Measurements from ENCODE around the gene NR6A1.

NR6A1 gene

GRCh38 chr9:124496463-124496862, 274.6 kb downstream of the NR6A1 start:
- H3K4me3 ChIP-seq (ENCODE audit: low read depth, low read length) = no peak overlapping the region
- H3K9ac ChIP-seq (ENCODE audit: low read depth, low read length) = no peak overlapping the region
- H3K36me3 ChIP-seq (ENCODE audit: control insufficient read depth, insufficient read depth, low read length) = no peaks in the 10 kb centered on the region
- H3K4me1 ChIP-seq (ENCODE audit: control insufficient read depth, insufficient read depth, low read length) = no peaks in the 10 kb centered on the region
- no peaks in the 10 kb centered on the region for H3K9me3 ChIP-seq (ENCODE audit: control insufficient read depth, insufficient read depth, low read length)
- H3K27me3 ChIP-seq (ENCODE audit: control insufficient read depth, insufficient read depth, low read length) = peaks cover 9% of the 10 kb centered on the region

GRCh38 chr9:124496075-124496449, 275.0 kb downstream of the NR6A1 start:
- Histone ChIP-seq H3K9me3 (ENCODE audit: control insufficient read depth, insufficient read depth, low read length) (no peaks in the 10 kb centered on the region), H3K4me1 (ENCODE audit: control insufficient read depth, insufficient read depth, low read length) (no peaks in the 10 kb centered on the region), H3K4me3 (ENCODE audit: low read depth, low read length) (no peak overlapping the region), H3K9ac (ENCODE audit: low read depth, low read length) (no peak overlapping the region), H3K27me3 (ENCODE audit: control insufficient read depth, insufficient read depth, low read length) (peaks cover 5% of the 10 kb centered on the region), H3K36me3 (ENCODE audit: control insufficient read depth, insufficient read depth, low read length) (no peaks in the 10 kb centered on the region)

GRCh38 chr9:124495126-124496074, 275.7 kb downstream of the NR6A1 start:
- no peaks in the 10 kb centered on the region for H3K9me3 ChIP-seq (ENCODE audit: control insufficient read depth, insufficient read depth, low read length)
- no peaks in the 10 kb centered on the region for H3K36me3 ChIP-seq (ENCODE audit: control insufficient read depth, insufficient read depth, low read length)
- no peaks in the 10 kb centered on the region for H3K4me1 ChIP-seq (ENCODE audit: control insufficient read depth, insufficient read depth, low read length)
- H3K27me3 ChIP-seq (ENCODE audit: control insufficient read depth, insufficient read depth, low read length) = no peaks in the 10 kb centered on the region
- H3K9ac ChIP-seq (ENCODE audit: low read depth, low read length) = no peak overlapping the region
- H3K4me3 ChIP-seq (ENCODE audit: low read depth, low read length) = no peak overlapping the region

- Histone ChIP-seq H3K4me1 (ENCODE audit: control insufficient read depth, insufficient read depth, low read length) (no peaks in the 10 kb centered on the region), H3K36me3 (ENCODE audit: control insufficient read depth, insufficient read depth, low read length) (no peaks in the 10 kb centered on the region), H3K27me3 (ENCODE audit: control insufficient read depth, insufficient read depth, low read length) (no peaks in the 10 kb centered on the region), H3K9me3 (ENCODE audit: control insufficient read depth, insufficient read depth, low read length) (no peaks in the 10 kb centered on the region), H3K4me3 (ENCODE audit: low read depth, low read length) (no peak overlapping the region), H3K9ac (ENCODE audit: low read depth, low read length) (no peak overlapping the region)
These were observed 277.2 kb downstream of the NR6A1 start for GRCh38 chr9:124493794-124494479.

DNA sequence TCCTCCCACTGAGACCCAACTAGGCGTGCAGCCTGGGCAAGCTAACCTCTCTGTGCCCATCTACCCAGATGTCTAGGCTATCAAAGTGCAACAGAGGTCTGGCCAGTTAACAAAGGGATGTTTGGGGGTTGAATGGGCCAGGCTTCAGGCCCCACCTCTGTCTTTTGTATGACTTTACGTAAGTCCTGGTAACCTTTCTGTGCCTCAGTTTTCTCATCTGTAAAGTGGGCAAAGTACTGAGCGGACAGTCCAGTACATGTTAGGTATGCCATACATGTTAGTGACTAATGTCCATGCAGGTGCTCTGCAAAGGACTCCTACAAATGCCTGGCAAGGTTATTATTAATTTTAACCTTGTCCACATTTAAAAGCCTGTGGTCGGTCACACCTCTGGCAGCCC, 277.9 kb downstream of the NR6A1 start:
- Histone ChIP-seq H3K4me3 (ENCODE audit: low read depth, low read length) (no peak overlapping the region), H3K4me1 (ENCODE audit: control insufficient read depth, insufficient read depth, low read length) (no peaks in the 10 kb centered on the region), H3K9ac (ENCODE audit: low read depth, low read length) (no peak overlapping the region), H3K9me3 (ENCODE audit: control insufficient read depth, insufficient read depth, low read length) (no peaks in the 10 kb centered on the region), H3K27me3 (ENCODE audit: control insufficient read depth, insufficient read depth, low read length) (no peaks in the 10 kb centered on the region), H3K36me3 (ENCODE audit: control insufficient read depth, insufficient read depth, low read length) (no peaks in the 10 kb centered on the region)

GRCh38 chr9:124492818-124493217, 278.3 kb downstream of the NR6A1 start:
- Histone ChIP-seq H3K4me1 (ENCODE audit: control insufficient read depth, insufficient read depth, low read length) (no peaks in the 10 kb centered on the region), H3K36me3 (ENCODE audit: control insufficient read depth, insufficient read depth, low read length) (no peaks in the 10 kb centered on the region), H3K4me3 (ENCODE audit: low read depth, low read length) (no peak overlapping the region), H3K9me3 (ENCODE audit: control insufficient read depth, insufficient read depth, low read length) (no peaks in the 10 kb centered on the region), H3K9ac (ENCODE audit: low read depth, low read length) (no peak overlapping the region), H3K27me3 (ENCODE audit: control insufficient read depth, insufficient read depth, low read length) (no peaks in the 10 kb centered on the region)

DNA sequence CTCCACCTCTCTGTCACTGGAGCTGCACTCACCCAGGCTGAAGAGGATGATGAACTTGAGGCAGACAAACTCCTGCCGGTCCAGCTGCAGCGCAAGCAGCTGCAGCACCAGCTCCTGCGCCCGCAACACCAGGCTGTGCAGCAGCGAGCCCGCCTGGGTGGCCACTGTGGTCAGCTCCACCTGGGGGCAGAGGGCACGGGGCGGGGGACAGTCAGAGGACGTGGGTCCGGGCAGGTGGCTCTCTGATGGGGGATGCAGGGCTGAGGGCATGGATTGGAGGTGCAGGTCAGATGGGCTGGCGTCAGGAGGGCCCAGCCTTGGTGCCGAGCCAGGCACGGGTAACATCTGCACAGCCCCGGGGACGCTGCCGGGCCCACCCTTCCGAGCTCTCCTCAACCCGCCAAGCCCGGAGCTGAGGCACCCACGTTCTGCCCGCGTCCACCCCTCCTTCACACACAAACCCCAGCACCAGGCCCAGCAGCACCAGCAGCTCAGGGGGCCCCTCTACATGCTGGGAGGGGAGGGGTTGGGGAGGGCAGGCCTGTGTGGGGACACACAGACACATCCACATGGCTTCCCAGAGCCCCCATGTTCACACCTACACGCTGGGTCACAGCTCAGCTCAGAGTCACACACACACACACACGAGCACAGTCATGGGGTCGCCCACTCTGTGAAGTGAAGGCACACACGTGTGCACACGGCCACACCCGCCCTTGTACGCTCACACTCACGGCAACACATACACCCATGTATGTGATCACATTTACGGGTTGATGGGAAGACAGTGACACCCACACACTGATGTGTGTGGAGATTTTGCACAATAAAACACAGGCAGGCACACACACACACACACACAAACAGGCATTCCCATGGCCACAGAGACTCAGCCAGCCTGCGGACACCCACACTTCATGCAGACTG, 279.8 kb downstream of the NR6A1 start:
- no peak overlapping the region for H3K4me3 ChIP-seq (ENCODE audit: low read depth, low read length)
- no peaks in the 10 kb centered on the region for H3K9me3 ChIP-seq (ENCODE audit: control insufficient read depth, insufficient read depth, low read length)
- H3K4me1 ChIP-seq (ENCODE audit: control insufficient read depth, insufficient read depth, low read length) = no peaks in the 10 kb centered on the region
- H3K27me3 ChIP-seq (ENCODE audit: control insufficient read depth, insufficient read depth, low read length) = peaks cover 5% of the 10 kb centered on the region
- no peak overlapping the region for H3K9ac ChIP-seq (ENCODE audit: low read depth, low read length)
- no peaks in the 10 kb centered on the region for H3K36me3 ChIP-seq (ENCODE audit: control insufficient read depth, insufficient read depth, low read length)

- peaks cover 5% of the 10 kb centered on the region for H3K27me3 ChIP-seq (ENCODE audit: control insufficient read depth, insufficient read depth, low read length)
- H3K4me1 ChIP-seq (ENCODE audit: control insufficient read depth, insufficient read depth, low read length) = peaks cover 2% of the 10 kb centered on the region
- H3K9ac ChIP-seq (ENCODE audit: low read depth, low read length) = no peak overlapping the region
- H3K36me3 ChIP-seq (ENCODE audit: control insufficient read depth, insufficient read depth, low read length) = no peaks in the 10 kb centered on the region
- no peak overlapping the region for H3K4me3 ChIP-seq (ENCODE audit: low read depth, low read length)
- H3K9me3 ChIP-seq (ENCODE audit: control insufficient read depth, insufficient read depth, low read length) = no peaks in the 10 kb centered on the region
These were observed 281.1 kb downstream of the NR6A1 start for GRCh38 chr9:124490004-124490403.

- peaks cover 2% of the 10 kb centered on the region for H3K4me1 ChIP-seq (ENCODE audit: control insufficient read depth, insufficient read depth, low read length)
- no peaks in the 10 kb centered on the region for H3K36me3 ChIP-seq (ENCODE audit: control insufficient read depth, insufficient read depth, low read length)
- H3K9ac ChIP-seq (ENCODE audit: low read depth, low read length) = no peak overlapping the region
- H3K4me3 ChIP-seq (ENCODE audit: low read depth, low read length) = no peak overlapping the region
- no peaks in the 10 kb centered on the region for H3K9me3 ChIP-seq (ENCODE audit: control insufficient read depth, insufficient read depth, low read length)
- peaks cover 5% of the 10 kb centered on the region for H3K27me3 ChIP-seq (ENCODE audit: control insufficient read depth, insufficient read depth, low read length)
These were observed 281.9 kb downstream of the NR6A1 start for GRCh38 chr9:124489222-124489621.

DNA sequence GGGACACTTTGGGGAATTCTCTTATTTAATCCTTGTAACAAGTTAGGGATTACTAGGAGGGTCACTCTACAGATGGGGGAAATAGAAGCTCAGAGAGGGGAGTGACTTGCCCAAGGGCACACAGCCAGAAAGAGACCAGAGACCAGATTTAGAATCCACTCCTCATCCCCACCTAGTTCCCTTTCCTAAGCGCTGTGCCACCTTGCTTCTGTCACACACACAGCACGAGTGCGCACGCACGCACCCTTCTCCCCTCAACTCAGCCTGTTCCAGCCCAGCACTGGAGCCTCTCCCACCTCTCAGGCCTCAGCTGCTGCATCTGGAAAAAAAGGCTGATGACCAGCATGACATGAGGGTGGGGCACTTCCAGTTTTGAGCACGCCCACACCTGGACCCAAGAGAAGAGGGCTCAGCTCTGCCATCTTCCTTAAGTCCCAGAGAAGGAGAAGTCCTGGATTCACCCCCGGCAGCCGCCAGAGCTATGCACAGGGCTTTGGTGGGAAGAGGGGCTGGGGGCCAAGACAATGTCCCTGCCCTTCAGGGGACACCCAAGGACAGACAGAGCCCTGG, 282.4 kb downstream of the NR6A1 start:
- no peaks in the 10 kb centered on the region for H3K36me3 ChIP-seq (ENCODE audit: control insufficient read depth, insufficient read depth, low read length)
- H3K27me3 ChIP-seq (ENCODE audit: control insufficient read depth, insufficient read depth, low read length) = peaks cover 5% of the 10 kb centered on the region
- H3K9ac ChIP-seq (ENCODE audit: low read depth, low read length) = no peak overlapping the region
- H3K4me1 ChIP-seq (ENCODE audit: control insufficient read depth, insufficient read depth, low read length) = peaks cover 2% of the 10 kb centered on the region
- no peak overlapping the region for H3K4me3 ChIP-seq (ENCODE audit: low read depth, low read length)
- no peaks in the 10 kb centered on the region for H3K9me3 ChIP-seq (ENCODE audit: control insufficient read depth, insufficient read depth, low read length)

Data from iPS-15b (cell line).